Forelimb muscle (tissue), 1 donor: ENCODE results near the gene MAOB. TPM values are rescaled to one million over a fixed set of nuclear protein-coding genes. Genes with fewer than 3 reads are reported as not detected.

Experiments used
- DNase-seq: peaks from one replicate; pipeline ENCODE4 v3.0.0-alpha.2; 2013; ENCODE audit warnings: low read depth
- polyA plus RNA-seq: library from polyadenylated mRNA; unstranded; fragments of 120-200 nt; gene quantifications from one replicate; pipeline ENCODE4 v1.2.1, GENCODE V29; 2013; ENCODE audit not compliant: insufficient read length

Gene MAOB
- polyA plus RNA-seq, 1 donor = 0.95 TPM

DNA sequence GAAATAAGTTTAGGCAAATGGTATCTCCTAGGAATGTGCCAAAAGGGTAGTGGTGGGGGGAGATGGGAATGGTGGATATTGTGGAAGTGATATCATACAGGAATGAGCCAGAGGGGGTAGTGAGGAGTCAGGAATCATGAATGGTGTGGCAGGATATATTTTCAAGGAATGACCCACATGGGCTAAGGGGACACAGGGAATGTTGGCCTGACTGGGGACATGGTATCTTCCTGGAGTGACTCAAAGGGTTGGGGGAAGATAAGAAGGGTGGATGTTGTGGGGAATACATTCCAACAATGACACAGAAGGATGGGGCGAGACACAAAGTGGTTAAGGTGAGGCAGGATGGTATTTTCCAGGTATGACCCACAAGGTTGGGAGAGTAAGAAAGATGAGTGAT, 165.6 kb downstream of the MAOB start:
- no peak for DNase-seq

Other genes starting within 250 kb of the MAOB start
- gene MAOA, start 226.2 kb downstream of the MAOB start, polyA plus RNA-seq = 0.52 TPM
- gene NDP, start 90.9 kb upstream of the MAOB start, polyA plus RNA-seq = 3.7 TPM